Kidney (tissue), 14 donors: ENCODE results near the gene FAT4. TPM values are rescaled to one million over a fixed set of nuclear protein-coding genes. Genes with fewer than 3 reads are reported as not detected.

Experiments
- DNase-seq, 5 donors: peaks; one replicate each; pipeline ENCODE4 v3.0.0-alpha.2; 2013 to 2020
- FAIRE-seq: peaks from 2 replicates; lab custom pipeline; 2012; peaks lifted over from hg19 to GRCh38; lab: Jason Lieb, UNC
- H3K27ac ChIP-seq, 2 donors: one replicate each; pipeline ENCODE4 v1.7.0; 2013; ENCODE audit warnings: low read depth in 2 of 2, low read length in 2 of 2, inconsistent platforms in 1 of 2
- H3K27me3 ChIP-seq: one replicate; pipeline ENCODE4 v1.7.1; 2013; ENCODE audit warnings: low read length, inconsistent platforms; ENCODE audit not compliant: control insufficient read depth, insufficient read depth
- H3K36me3 ChIP-seq, 3 donors: one replicate each; pipeline versions ENCODE4 v1.7.0 to v1.7.1; 2013; ENCODE audit warnings: low read length in 3 of 3, control low read depth in 1 of 3, inconsistent platforms in 1 of 3; ENCODE audit not compliant: insufficient read depth in 3 of 3, control insufficient read depth in 2 of 3
- H3K4me1 ChIP-seq, 3 donors: one replicate each; pipeline versions ENCODE4 v1.7.0 to v1.7.1; 2013; ENCODE audit warnings: low read length in 3 of 3, inconsistent platforms in 1 of 3, low read depth in 1 of 3; ENCODE audit not compliant: control insufficient read depth in 2 of 3, insufficient read depth in 2 of 3
- H3K4me3 ChIP-seq, 3 donors: one replicate each; pipeline versions ENCODE4 v1.7.0 to v1.8.1; 2013; ENCODE audit warnings: low read length in 3 of 3, control low read depth in 1 of 3, inconsistent platforms in 1 of 3
- H3K9ac ChIP-seq, 3 donors: one replicate each; pipeline versions ENCODE4 v1.7.0 to v1.7.1; 2013; ENCODE audit warnings: low read length in 3 of 3, control low read depth in 1 of 3, inconsistent platforms in 1 of 3
- H3K9me3 ChIP-seq, 3 donors: one replicate each; pipeline versions ENCODE4 v1.7.0 to v1.7.1; 2013; ENCODE audit warnings: low read length in 3 of 3, control low read depth in 1 of 3, inconsistent platforms in 1 of 3; ENCODE audit not compliant: control insufficient read depth in 2 of 3, insufficient read depth in 1 of 3
- CTCF ChIP-seq: IDR thresholded peaks from 3 replicates; pipeline ENCODE4 v1.5.1; 2012; ENCODE audit warnings: mild to moderate bottlenecking, moderate library complexity, borderline replicate concordance; ENCODE audit not compliant: insufficient read depth; ENCODE audit errors: extremely low read depth
- intact Hi-C: fragments of 100-400 bp; cut with DNase I; formaldehyde crosslinking; loops from one replicate; pipeline ENCODE4 v1.11.1; 2022
- polyA plus RNA-seq: library from polyadenylated mRNA; stranded (reverse); fragments of 350-450 nt; fragmentation: Illumina TruSeq; extraction: RNeasy Lipid Tissue Mini Kit (QIAGEN cat#74804); gene quantifications from one replicate; pipeline ENCODE4 v1.2.3, GENCODE V29; 2014; ENCODE audit warnings: low read depth, low replicate concordance; ENCODE audit not compliant: insufficient read depth
- total RNA-seq: library from RNA; stranded (reverse); fragmentation: NEBNext Ultra II Directional; extraction: Animal tissue kit (Norgen Biotek cat#: 25700); gene quantifications from one replicate; pipeline ENCODE4 v1.2.1, GENCODE V29; 2021
- donor health status: control.
- donor health status: control.
- donor health status: control.
- donor health status: control.
- donor health status: control.
- donor health status: DM: yes; HTN: yes; CAD: no.
- donor health status: Normal renal cell carcinoma (clear cell type).

Gene FAT4
- total and polyA plus RNA-seq, 2 donors from 2014 or later = 0.99 to 11.3 TPM

GRCh38 chr4:125267630-125268029 lies 47.1 kb upstream of the FAT4 start:
- TF ChIP-seq CTCF = no peak

GRCh38 chr4:125268068-125268755 lies 46.5 kb upstream of the FAT4 start:
- no peak for TF ChIP-seq CTCF
- H3K9ac ChIP-seq = no peak overlapping the region
- intact Hi-C loops = no loop called here
- no peak for FAIRE-seq
- H3K4me1 ChIP-seq = no peaks in the 10 kb centered on the region
- no peaks in the 10 kb centered on the region for H3K27me3 ChIP-seq
- H3K4me3 ChIP-seq = no peak overlapping the region
- DNase-seq = no peak
- no peak overlapping the region for H3K27ac ChIP-seq
- H3K36me3 ChIP-seq = no peaks in the 10 kb centered on the region
- H3K9me3 ChIP-seq = no peaks in the 10 kb centered on the region

More at GRCh38 chr4:125267630-125268029, 47.1 kb upstream of the FAT4 start:
- FAIRE-seq (no peak), DNase-seq (no peak)
- no peaks in the 10 kb centered on the region for H3K4me1 ChIP-seq
- no peak overlapping the region for H3K27ac ChIP-seq
- no peaks in the 10 kb centered on the region for H3K27me3 ChIP-seq
- H3K9me3 ChIP-seq = no peaks in the 10 kb centered on the region
- H3K4me3 ChIP-seq = no peak overlapping the region
- intact Hi-C loops = no loop called here
- no peak overlapping the region for H3K9ac ChIP-seq
- H3K36me3 ChIP-seq = no peaks in the 10 kb centered on the region

GRCh38 chr4:125276811-125277210 lies 37.9 kb upstream of the FAT4 start:
- no peak overlapping the region for H3K9ac ChIP-seq
- H3K36me3 ChIP-seq = no peaks in the 10 kb centered on the region
- no peaks in the 10 kb centered on the region for H3K4me1 ChIP-seq
- no peaks in the 10 kb centered on the region for H3K9me3 ChIP-seq
- no peak overlapping the region for H3K4me3 ChIP-seq
- no peak overlapping the region for H3K27ac ChIP-seq
- no peak for TF ChIP-seq CTCF
- no peaks in the 10 kb centered on the region for H3K27me3 ChIP-seq
- intact Hi-C loops = no loop called here
- FAIRE-seq = no peak
- DNase-seq = no peak
